GM12878 (cell line): ENCODE measurements around the gene ACTL10. TPM values are rescaled to one million over a fixed set of nuclear protein-coding genes. Genes with fewer than 3 reads are reported as not detected.

Source experiments
- ATAC-seq: fragments of 200-7000 bp; cut with Tn5 transposase; 3 replicates; pipeline ENCODE4 v1.9.1; 2020; ENCODE audit warnings: mild to moderate bottlenecking, moderate library complexity
- BruUV-seq: library from RNA; stranded (reverse); fragments of 400-500 nt; replicated peaks from 2 replicates; lab custom pipeline; 2021; lab: Mats Ljungman, UMichigan
- CTCF ChIA-PET: fragments of 300-600 bp; sonication (Branson Sonifier 250); formaldehyde crosslinking; extraction: SDS; loops from one replicate; lab custom pipeline; 2021; ENCODE audit warnings: inconsistent platforms; lab: Yijun Ruan, JAX
- POLR2A ChIA-PET: fragments of 350-600 bp; formaldehyde crosslinking; extraction: SDS; loops from one replicate; lab custom pipeline; 2021; ENCODE audit warnings: inconsistent platforms; lab: Charles Lee
- RAD21 ChIA-PET: fragments of 300-600 bp; sonication (Branson Sonifier 250); formaldehyde crosslinking; loops from one replicate; lab custom pipeline; 2023; ENCODE audit warnings: antibody characterized with exemption; ENCODE audit not compliant: unreplicated experiment; lab: Charles Lee
- SMC1A ChIA-PET: fragments of 300-600 bp; sonication (Branson Sonifier 250); formaldehyde crosslinking; loops from one replicate; lab custom pipeline; 2023; ENCODE audit not compliant: unreplicated experiment, uncharacterized antibody; lab: Charles Lee
- DNase-seq: peaks from one replicate; pipeline ENCODE4 v3.0.0-alpha.2; 2011; ENCODE audit warnings: low read depth, low spot score
- FAIRE-seq: peaks from 3 replicates; lab custom pipeline; 2011; peaks lifted over from hg19 to GRCh38; lab: Jason Lieb, UNC
- H2AFZ ChIP-seq: 2 replicates; pipeline ENCODE4 v1.6.0; 2011; ENCODE audit warnings: low read depth, low read length, control low read depth; ENCODE audit not compliant: control insufficient read depth
- H3K27ac ChIP-seq: 2 replicates; pipeline ENCODE4 v1.5.1; 2011; ENCODE audit warnings: control low read depth; ENCODE audit not compliant: control insufficient read depth, insufficient read depth
- H3K27me3 ChIP-seq, 2 experiments: replicated peaks in 1 of 2; 2 replicates each; pipeline versions ENCODE4 v1.6.0 to v1.6.1; 2011; ENCODE audit warnings: low read length in 1 of 2; ENCODE audit not compliant: control insufficient read depth in 2 of 2, insufficient read depth in 2 of 2
- H3K36me3 ChIP-seq, 2 experiments: 2 replicates each; pipeline ENCODE4 v1.5.1; 2011; ENCODE audit warnings: low read length in 1 of 2; ENCODE audit not compliant: control insufficient read depth in 2 of 2, insufficient read depth in 2 of 2
- H3K4me1 ChIP-seq: 2 replicates; pipeline ENCODE4 v1.6.1; 2011; ENCODE audit warnings: mild to moderate bottlenecking, low read length, moderate library complexity, mixed read lengths; ENCODE audit not compliant: control insufficient read depth, insufficient read depth
- H3K4me2 ChIP-seq: 2 replicates; pipeline ENCODE4 v1.6.0; 2011; ENCODE audit warnings: control low read depth; ENCODE audit not compliant: control insufficient read depth, insufficient read depth
- H3K4me3 ChIP-seq: fragments of 200-600 bp; sonication (generic); 2 replicates; pipeline ENCODE4 v1.5.1; 2016
- H3K79me2 ChIP-seq: 2 replicates; pipeline ENCODE4 v1.6.0; 2011; ENCODE audit warnings: low read length; ENCODE audit not compliant: control insufficient read depth, insufficient read depth
- H3K9ac ChIP-seq: 2 replicates; pipeline ENCODE4 v1.8.0; 2011; ENCODE audit warnings: low read length, control low read depth, mixed read lengths; ENCODE audit not compliant: control insufficient read depth, insufficient read depth
- H3K9me3 ChIP-seq: replicated peaks from 3 replicates; pipeline ENCODE4 v1.5.1; 2011; ENCODE audit warnings: mild to moderate bottlenecking, low read length; ENCODE audit not compliant: control insufficient read depth, insufficient read depth
- H4K20me1 ChIP-seq: 2 replicates; pipeline ENCODE4 v1.6.0; 2011; ENCODE audit not compliant: control insufficient read depth, insufficient read depth
- E2F4 ChIP-seq: IDR thresholded peaks from 2 replicates; pipeline ENCODE4 v1.6.1; 2012; ENCODE audit warnings: low read depth, low read length, improper control_type of control experiment
- EED ChIP-seq: sonication (generic); IDR thresholded peaks from 2 replicates; pipeline ENCODE4 v1.6.1; 2016; ENCODE audit warnings: antibody characterized with exemption, low read depth
- EGR1 ChIP-seq, 2 experiments: IDR thresholded peaks; 1 replicate in 1 of 2; 2 replicates in 1 of 2; pipeline ENCODE4 v1.6.1; 2011 to 2012; ENCODE audit warnings: low read depth in 2 of 2, low read length in 2 of 2, borderline replicate concordance in 1 of 2, mild to moderate bottlenecking in 1 of 2, moderate library complexity in 1 of 2
- JUND ChIP-seq: IDR thresholded peaks from 2 replicates; pipeline ENCODE4 v1.6.1; 2012; ENCODE audit warnings: low read depth, mild to moderate bottlenecking, low read length, improper control_type of control experiment, moderate library complexity
- KAT2A ChIP-seq: conservative IDR thresholded peaks from 2 replicates; pipeline ENCODE4 v1.6.1; 2011; ENCODE audit warnings: low read depth, low read length; ENCODE audit not compliant: control insufficient read depth
- MYB ChIP-seq: fragments of 150-350 bp; IDR thresholded peaks from 2 replicates; pipeline ENCODE4 v1.6.1; 2014; ENCODE audit warnings: mild to moderate bottlenecking, low read depth, low read length, borderline replicate concordance
- NFIC ChIP-seq: IDR thresholded peaks from 2 replicates; pipeline ENCODE4 v1.6.1; 2012; ENCODE audit warnings: low read depth, mild to moderate bottlenecking, inconsistent platforms, low read length, moderate library complexity
- POLR2AphosphoS5 ChIP-seq: IDR thresholded peaks from 2 replicates; pipeline ENCODE4 v1.6.1; 2011; ENCODE audit warnings: mild to moderate bottlenecking, low read length, inconsistent platforms
- SIX5 ChIP-seq: IDR thresholded peaks from 2 replicates; pipeline ENCODE4 v1.6.1; 2011; ENCODE audit warnings: mild to moderate bottlenecking, low read depth, low read length, moderate library complexity; ENCODE audit not compliant: severe bottlenecking
- SMAD1 ChIP-seq: fragments of 450-650 bp; IDR thresholded peaks from 2 replicates; pipeline ENCODE4 v1.6.1; 2018; ENCODE audit warnings: mild to moderate bottlenecking, low read depth; ENCODE audit not compliant: partially characterized antibody
- SMARCA5 ChIP-seq: fragments of 450-650 bp; IDR thresholded peaks from 2 replicates; pipeline ENCODE4 v1.6.1; 2017; ENCODE audit warnings: mild to moderate bottlenecking
- TARDBP ChIP-seq: IDR thresholded peaks from 2 replicates; pipeline ENCODE4 v1.6.1; 2016; ENCODE audit warnings: borderline replicate concordance
- TCF7 ChIP-seq: IDR thresholded peaks from 2 replicates; pipeline ENCODE4 v1.6.1; 2014; ENCODE audit warnings: antibody characterized with exemption, borderline replicate concordance
- YY1 ChIP-seq: IDR thresholded peaks from 2 replicates; pipeline ENCODE4 v1.6.1; 2011; ENCODE audit warnings: low read depth, mild to moderate bottlenecking, low read length
- ZNF592 ChIP-seq: fragments of 450-650 bp; IDR thresholded peaks from 2 replicates; pipeline ENCODE4 v1.6.1; 2017; ENCODE audit warnings: mild to moderate bottlenecking, moderate library complexity
- WGBS: methylation state at CpG from one replicate; pipeline ENCODE4 v1.1.6; 2016; ENCODE audit warnings: low lambda C conversion rate; ENCODE audit not compliant: insufficient replicate concordance, insufficient coverage; ENCODE audit errors: missing lambda C conversion rate; 5-methylcytosine and 5-hydroxymethylcytosine counted together
- in situ Hi-C: fragments of 300-500 bp; cut with MboI; formaldehyde crosslinking; loops from 9 replicates; pipeline ENCODE4 v1.14.3; 2018; ENCODE audit warnings: mixed read lengths
- intact Hi-C: fragments of 100-400 bp; cut with micrococcal nuclease; formaldehyde crosslinking; loops from one replicate; pipeline ENCODE4 v1.14.2; 2022; ENCODE audit not compliant: unreplicated experiment
- polyA plus RNA-seq, 11 experiments: library from polyadenylated mRNA; depleted of rRNA in 4 of 11; unstranded in 6 of 11; stranded (reverse) in 5 of 11; fragments of >200 nt; fragmentation: Nextera tagmentation in 4 of 11; fragmentation: Illumina TruSeq in 1 of 11; extraction: Ambion mirVana in 4 of 11; extraction: Trizol in 1 of 11; gene quantifications; 1 replicate in 1 of 11; 2 replicates in 10 of 11; pipeline versions ENCODE4 v1.2.1 to v1.2.3, GENCODE V29; 2011 to 2016; ENCODE audit warnings: inconsistent platforms in 2 of 11, missing spikeins in 2 of 11, low read depth in 1 of 11
- total RNA-seq, 4 experiments: library from RNA; depleted of rRNA in 3 of 4; stranded (reverse); fragments of >200 nt in 3 of 4; fragmentation: Illumina TruSeq in 1 of 4; extraction: Trizol in 1 of 4; gene quantifications; 2 replicates each; pipeline versions ENCODE4 v1.2.1 to v1.2.3, GENCODE V29; 2013 to 2021
- TF ChIP-seq, protein P1 (sequence below): fragments of 450-650 bp; conservative IDR thresholded peaks from 2 replicates; pipeline ENCODE4 v1.6.1; 2017; ENCODE audit warnings: mild to moderate bottlenecking, moderate library complexity

ACTL10 gene
- total and polyA plus RNA-seq, 10 of the 15 experiments (the other 5 are each of a cell fraction or from before 2014, with no cell fraction given) = 0.12 to 5.0 (median 0.89) TPM

DNA sequence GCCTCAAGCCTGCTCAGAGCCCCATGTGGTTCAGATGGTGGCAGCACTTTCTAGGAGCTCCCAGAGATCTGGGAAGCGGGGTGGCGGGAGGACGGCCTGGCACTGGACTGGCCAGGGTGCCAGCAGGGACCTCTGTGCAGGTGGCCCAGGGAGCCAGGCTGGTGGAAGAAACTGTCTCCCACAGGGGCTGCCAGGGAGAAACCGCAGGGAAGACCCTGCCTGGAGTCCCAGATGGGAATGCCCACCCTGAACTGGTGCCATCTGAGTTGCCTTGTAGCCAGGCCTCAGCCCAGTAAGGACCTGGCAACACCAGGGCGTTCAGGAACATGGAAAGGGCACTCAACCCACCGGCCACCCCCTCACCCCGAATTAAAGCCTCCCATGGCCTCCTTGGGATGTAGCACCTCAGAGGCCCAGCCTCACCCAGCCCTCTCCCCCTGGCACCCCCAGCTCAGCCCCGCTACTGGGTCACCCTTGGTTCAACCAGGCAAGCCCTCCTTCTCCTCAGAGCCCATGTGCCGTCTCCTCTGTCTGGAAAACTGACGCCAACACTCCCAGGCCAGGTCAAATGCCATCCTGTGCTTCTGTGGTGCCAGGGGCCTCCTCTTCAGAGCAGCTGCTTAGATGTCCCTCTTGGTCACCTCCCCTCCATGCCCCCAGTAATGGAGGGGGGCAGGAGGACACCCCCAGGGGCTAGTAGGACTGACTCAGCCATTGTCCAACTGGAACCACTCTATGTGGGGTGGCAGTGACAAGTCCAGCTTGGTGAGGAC, 10.5 kb upstream of the ACTL10 start:
- ChIA-PET POLR2A (interaction anchor here (0.6 kb wide), 1 partner anchor 57 kb away, joined by 4 read pairs; no protein-coding TSS in a partner anchor), SMC1A (no interaction called here)
- no peak for TF ChIP-seq SIX5
- no peak for TF ChIP-seq SMAD1
- no peak for TF ChIP-seq MYB
- TF ChIP-seq EED = no peak
- no peak for TF ChIP-seq TCF7
- TF ChIP-seq, protein P1, sequence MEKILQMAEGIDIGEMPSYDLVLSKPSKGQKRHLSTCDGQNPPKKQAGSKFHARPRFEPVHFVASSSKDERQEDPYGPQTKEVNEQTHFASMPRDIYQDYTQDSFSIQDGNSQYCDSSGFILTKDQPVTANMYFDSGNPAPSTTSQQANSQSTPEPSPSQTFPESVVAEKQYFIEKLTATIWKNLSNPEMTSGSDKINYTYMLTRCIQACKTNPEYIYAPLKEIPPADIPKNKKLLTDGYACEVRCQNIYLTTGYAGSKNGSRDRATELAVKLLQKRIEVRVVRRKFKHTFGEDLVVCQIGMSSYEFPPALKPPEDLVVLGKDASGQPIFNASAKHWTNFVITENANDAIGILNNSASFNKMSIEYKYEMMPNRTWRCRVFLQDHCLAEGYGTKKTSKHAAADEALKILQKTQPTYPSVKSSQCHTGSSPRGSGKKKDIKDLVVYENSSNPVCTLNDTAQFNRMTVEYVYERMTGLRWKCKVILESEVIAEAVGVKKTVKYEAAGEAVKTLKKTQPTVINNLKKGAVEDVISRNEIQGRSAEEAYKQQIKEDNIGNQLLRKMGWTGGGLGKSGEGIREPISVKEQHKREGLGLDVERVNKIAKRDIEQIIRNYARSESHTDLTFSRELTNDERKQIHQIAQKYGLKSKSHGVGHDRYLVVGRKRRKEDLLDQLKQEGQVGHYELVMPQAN = no peak
- no peak for TF ChIP-seq JUND
- no peak for TF ChIP-seq ZNF592
- no peak for TF ChIP-seq TARDBP
- TF ChIP-seq E2F4 = no peak
- no peak for TF ChIP-seq POLR2AphosphoS5
- no peak for TF ChIP-seq NFIC
- TF ChIP-seq KAT2A = no peak
- no peak for TF ChIP-seq SMARCA5
- no peak for TF ChIP-seq YY1
- no peak for TF ChIP-seq EGR1 (IDR thresholded peaks at IDR 0.05; ENCODE audit: borderline replicate concordance in 1 of 2, low read depth in 2 of 2, low read length in 2 of 2)

More for the DNA sequence above, 10.5 kb upstream of the ACTL10 start:
- intact Hi-C loops = no loop called here
- no peak overlapping the region for H3K4me3 ChIP-seq
- WGBS = 87% methylated on average over 10 of the region's 10 CpGs
- H3K79me2 ChIP-seq = no peaks in the 10 kb centered on the region
- in situ Hi-C loops = no loop called here
- H2AFZ ChIP-seq = no peak overlapping the region
- ATAC-seq = no peak
- no peak for DNase-seq
- no peaks in the 10 kb centered on the region for H3K36me3 ChIP-seq
- no peak for FAIRE-seq
- H3K9me3 ChIP-seq = no peaks in the 10 kb centered on the region
- no peak overlapping the region for H3K4me2 ChIP-seq
- no TSS peak for BruUV-seq
- H3K9ac ChIP-seq = no peak overlapping the region
- H4K20me1 ChIP-seq = no peaks in the 10 kb centered on the region
- peaks cover 18% of the 10 kb centered on the region for H3K4me1 ChIP-seq
- CTCF ChIA-PET = interaction anchor here (0.7 kb wide), 1 partner anchor 183 kb away, joined by 3 read pairs; no protein-coding TSS in a partner anchor
- peaks cover 0 to 2% of the 10 kb centered on the region in 2 experiments; a peak in 2 of 4 replicates for H3K27me3 ChIP-seq
- no peak overlapping the region for H3K27ac ChIP-seq
- RAD21 ChIA-PET = no interaction called here
